Liver (tissue), 9 donors: ENCODE results near the gene WWOX. TPM values are rescaled to one million over a fixed set of nuclear protein-coding genes. Genes with fewer than 3 reads are reported as not detected.

ENCODE experiments used
- DNase-seq: peaks from one replicate; pipeline ENCODE4 v3.0.0-alpha.2; 2017; ENCODE audit warnings: low spot score
- H3K27ac ChIP-seq, 2 donors: one replicate each; pipeline ENCODE4 v1.7.0; 2013; ENCODE audit warnings: inconsistent platforms in 2 of 2, low read length in 2 of 2, control low read depth in 1 of 2, low read depth in 1 of 2, mild to moderate bottlenecking in 1 of 2
- H3K27me3 ChIP-seq, 4 donors: one replicate each; pipeline versions ENCODE4 v1.6.1 to v1.7.0; 2013; ENCODE audit warnings: low read length in 3 of 4, inconsistent platforms in 1 of 4, mild to moderate bottlenecking in 1 of 4, moderate library complexity in 1 of 4; ENCODE audit not compliant: control insufficient read depth in 4 of 4, insufficient read depth in 4 of 4
- H3K36me3 ChIP-seq, 4 donors: one replicate each; pipeline versions ENCODE4 v1.6.1 to v1.7.0; 2013; ENCODE audit warnings: low read length in 3 of 4, mild to moderate bottlenecking in 3 of 4, low read depth in 1 of 4, moderate library complexity in 1 of 4; ENCODE audit not compliant: control insufficient read depth in 4 of 4, insufficient read depth in 3 of 4
- H3K4me1 ChIP-seq, 4 donors: one replicate each; pipeline versions ENCODE4 v1.6.1 to v1.7.0; 2013; ENCODE audit warnings: low read length in 3 of 4, mild to moderate bottlenecking in 3 of 4, moderate library complexity in 1 of 4; ENCODE audit not compliant: control insufficient read depth in 4 of 4, insufficient read depth in 4 of 4
- H3K4me3 ChIP-seq, 3 donors: one replicate each; pipeline versions ENCODE4 v1.6.1 to v1.7.0; 2013; ENCODE audit warnings: low read length in 3 of 3, control low read depth in 1 of 3, low read depth in 1 of 3, mild to moderate bottlenecking in 1 of 3
- H3K9ac ChIP-seq, 2 donors: one replicate each; pipeline ENCODE4 v1.7.0; 2013; ENCODE audit warnings: low read length in 2 of 2, mild to moderate bottlenecking in 2 of 2, moderate library complexity in 2 of 2, control low read depth in 1 of 2, low read depth in 1 of 2
- H3K9me3 ChIP-seq, 4 donors: one replicate each; pipeline versions ENCODE4 v1.6.1 to v1.7.0; 2013; ENCODE audit warnings: low read length in 3 of 4; ENCODE audit not compliant: control insufficient read depth in 4 of 4
- EGR1 ChIP-seq, 2 donors: IDR thresholded peaks; 2 replicates each; pipeline ENCODE4 v1.6.1; 2016 to 2018; ENCODE audit warnings: antibody characterized with exemption in 2 of 2, low read depth in 2 of 2
- FOXA1 ChIP-seq: IDR thresholded peaks from 2 replicates; pipeline ENCODE4 v1.6.1; 2016; ENCODE audit warnings: antibody characterized with exemption
- FOXA2 ChIP-seq: IDR thresholded peaks from 2 replicates; pipeline ENCODE4 v1.6.1; 2016; ENCODE audit warnings: antibody characterized with exemption
- GABPA ChIP-seq, 2 donors: IDR thresholded peaks in 1 of 2; conservative IDR thresholded peaks in 1 of 2; 2 replicates each; pipeline ENCODE4 v1.6.1; 2016; ENCODE audit warnings: antibody characterized with exemption in 2 of 2, mild to moderate bottlenecking in 1 of 2, moderate library complexity in 1 of 2
- HNF4A ChIP-seq, 2 donors: conservative IDR thresholded peaks; 2 replicates each; pipeline ENCODE4 v1.6.1; 2016; ENCODE audit warnings: antibody characterized with exemption in 2 of 2, mild to moderate bottlenecking in 2 of 2
- HNF4G ChIP-seq: IDR thresholded peaks from 2 replicates; pipeline ENCODE4 v1.6.1; 2016; ENCODE audit warnings: antibody characterized with exemption
- JUND ChIP-seq, 2 donors: IDR thresholded peaks; 2 replicates each; pipeline ENCODE4 v1.6.1; 2016; ENCODE audit warnings: antibody characterized with exemption in 2 of 2
- NR2F2 ChIP-seq: IDR thresholded peaks from 2 replicates; pipeline ENCODE4 v1.6.1; 2016; ENCODE audit warnings: antibody characterized with exemption
- RAD21 ChIP-seq, 2 donors: IDR thresholded peaks; 2 replicates each; pipeline ENCODE4 v1.6.1; 2016; ENCODE audit warnings: antibody characterized with exemption in 2 of 2, mild to moderate bottlenecking in 2 of 2
- RXRA ChIP-seq, 2 donors: IDR thresholded peaks; 2 replicates each; pipeline ENCODE4 v1.6.1; 2017 to 2018; ENCODE audit warnings: antibody characterized with exemption in 2 of 2, mild to moderate bottlenecking in 1 of 2
- SP1 ChIP-seq: IDR thresholded peaks from 2 replicates; pipeline ENCODE4 v1.6.1; 2018; ENCODE audit warnings: antibody characterized with exemption, mild to moderate bottlenecking
- TAF1 ChIP-seq: conservative IDR thresholded peaks from 2 replicates; pipeline ENCODE4 v1.6.1; 2016; ENCODE audit warnings: antibody characterized with exemption, mild to moderate bottlenecking
- YY1 ChIP-seq: IDR thresholded peaks from 2 replicates; pipeline ENCODE4 v1.6.1; 2016; ENCODE audit warnings: antibody characterized with exemption, mild to moderate bottlenecking
- WGBS: extraction: QIAGEN DNeasy Blood & Tissue Kit; methylation state at CpG from one replicate; pipeline ENCODE4 v1.1.7; 2013; 5-methylcytosine and 5-hydroxymethylcytosine counted together
- polyA plus RNA-seq, 2 donors: library from polyadenylated mRNA; stranded (reverse) in 1 of 2; unstranded in 1 of 2; fragments of 200-250 nt in 1 of 2; fragments of >200 nt in 1 of 2; fragmentation: Nextera tagmentation in 1 of 2; extraction: Ambion mirVana in 1 of 2; gene quantifications; one replicate each; pipeline versions ENCODE4 v1.2.1 to v1.2.3, GENCODE V29; 2013 to 2015
- total RNA-seq, 2 donors: library from RNA; depleted of rRNA; stranded (reverse); fragments of >200 nt; gene quantifications; one replicate each; pipeline ENCODE4 v1.2.3, GENCODE V29; 2014
- TF ChIP-seq, protein P1 (sequence below): IDR thresholded peaks from 2 replicates; pipeline ENCODE4 v1.6.1; 2016; ENCODE audit warnings: antibody characterized with exemption
- TF ChIP-seq, protein P2 (sequence below): IDR thresholded peaks from 2 replicates; pipeline ENCODE4 v1.6.1; 2016; ENCODE audit warnings: antibody characterized with exemption
- TF ChIP-seq, protein P3 (sequence below): IDR thresholded peaks from 2 replicates; pipeline ENCODE4 v1.6.1; 2016; ENCODE audit warnings: antibody characterized with exemption, mild to moderate bottlenecking
- TF ChIP-seq, protein P4 (sequence below): fragments of 150-350 bp; IDR thresholded peaks from 2 replicates; pipeline ENCODE4 v1.5.1; 2017; ENCODE audit warnings: improper control_type of control experiment, low read depth, low read length; ENCODE audit not compliant: missing input control
- TF ChIP-seq, protein P5 (sequence below): IDR thresholded peaks from 2 replicates; pipeline ENCODE4 v1.6.1; 2016; ENCODE audit warnings: antibody characterized with exemption
- donor health status: healthy.
- donor health status: healthy.
- donor health status: healthy.
- donor health status: healthy.
- donor health status: healthy.

The WWOX gene
- total and polyA plus RNA-seq, 4 donors = 9.8 to 46.0 (median 15.3) TPM

DNA sequence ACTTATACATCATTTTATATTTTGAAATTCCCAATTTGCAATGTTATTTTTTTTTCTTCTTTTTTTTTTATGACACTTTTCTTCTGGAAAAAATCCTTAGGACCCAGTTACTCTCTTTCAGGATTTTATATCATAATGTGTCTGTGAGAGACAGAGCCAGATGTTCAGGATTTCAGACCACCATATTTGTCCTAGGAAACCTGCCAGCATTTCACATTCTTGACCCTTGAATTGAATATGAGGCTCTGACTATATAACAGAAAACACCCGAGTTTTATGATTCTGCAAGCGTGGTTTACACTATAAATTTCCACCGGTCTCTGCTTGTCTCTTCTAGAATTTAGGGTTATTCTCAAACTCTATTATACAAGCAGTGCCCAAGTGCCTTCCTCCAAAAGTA lies 621.0 kb downstream of the WWOX start:
- no peak for DNase-seq
- H3K9ac ChIP-seq = no peak overlapping the region
- no peaks in the 10 kb centered on the region for H3K36me3 ChIP-seq
- no peak for TF ChIP-seq HNF4G
- TF ChIP-seq, protein P1, sequence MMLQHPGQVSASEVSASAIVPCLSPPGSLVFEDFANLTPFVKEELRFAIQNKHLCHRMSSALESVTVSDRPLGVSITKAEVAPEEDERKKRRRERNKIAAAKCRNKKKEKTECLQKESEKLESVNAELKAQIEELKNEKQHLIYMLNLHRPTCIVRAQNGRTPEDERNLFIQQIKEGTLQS = no peak
- TF ChIP-seq HNF4A (conservative IDR thresholded peaks at IDR 0.05) = no peak
- TF ChIP-seq FOXA2 = no peak
- TF ChIP-seq YY1 = no peak
- TF ChIP-seq, protein P2, sequence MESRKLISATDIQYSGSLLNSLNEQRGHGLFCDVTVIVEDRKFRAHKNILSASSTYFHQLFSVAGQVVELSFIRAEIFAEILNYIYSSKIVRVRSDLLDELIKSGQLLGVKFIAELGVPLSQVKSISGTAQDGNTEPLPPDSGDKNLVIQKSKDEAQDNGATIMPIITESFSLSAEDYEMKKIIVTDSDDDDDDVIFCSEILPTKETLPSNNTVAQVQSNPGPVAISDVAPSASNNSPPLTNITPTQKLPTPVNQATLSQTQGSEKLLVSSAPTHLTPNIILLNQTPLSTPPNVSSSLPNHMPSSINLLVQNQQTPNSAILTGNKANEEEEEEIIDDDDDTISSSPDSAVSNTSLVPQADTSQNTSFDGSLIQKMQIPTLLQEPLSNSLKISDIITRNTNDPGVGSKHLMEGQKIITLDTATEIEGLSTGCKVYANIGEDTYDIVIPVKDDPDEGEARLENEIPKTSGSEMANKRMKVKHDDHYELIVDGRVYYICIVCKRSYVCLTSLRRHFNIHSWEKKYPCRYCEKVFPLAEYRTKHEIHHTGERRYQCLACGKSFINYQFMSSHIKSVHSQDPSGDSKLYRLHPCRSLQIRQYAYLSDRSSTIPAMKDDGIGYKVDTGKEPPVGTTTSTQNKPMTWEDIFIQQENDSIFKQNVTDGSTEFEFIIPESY = no peak
- TF ChIP-seq RXRA (IDR thresholded peaks at IDR 0.05) = no peak
- TF ChIP-seq GABPA (IDR thresholded peaks at IDR 0.05 in 1 of 2, conservative IDR thresholded peaks at IDR 0.05 in 1 of 2) = no peak
- TF ChIP-seq, protein P3, sequence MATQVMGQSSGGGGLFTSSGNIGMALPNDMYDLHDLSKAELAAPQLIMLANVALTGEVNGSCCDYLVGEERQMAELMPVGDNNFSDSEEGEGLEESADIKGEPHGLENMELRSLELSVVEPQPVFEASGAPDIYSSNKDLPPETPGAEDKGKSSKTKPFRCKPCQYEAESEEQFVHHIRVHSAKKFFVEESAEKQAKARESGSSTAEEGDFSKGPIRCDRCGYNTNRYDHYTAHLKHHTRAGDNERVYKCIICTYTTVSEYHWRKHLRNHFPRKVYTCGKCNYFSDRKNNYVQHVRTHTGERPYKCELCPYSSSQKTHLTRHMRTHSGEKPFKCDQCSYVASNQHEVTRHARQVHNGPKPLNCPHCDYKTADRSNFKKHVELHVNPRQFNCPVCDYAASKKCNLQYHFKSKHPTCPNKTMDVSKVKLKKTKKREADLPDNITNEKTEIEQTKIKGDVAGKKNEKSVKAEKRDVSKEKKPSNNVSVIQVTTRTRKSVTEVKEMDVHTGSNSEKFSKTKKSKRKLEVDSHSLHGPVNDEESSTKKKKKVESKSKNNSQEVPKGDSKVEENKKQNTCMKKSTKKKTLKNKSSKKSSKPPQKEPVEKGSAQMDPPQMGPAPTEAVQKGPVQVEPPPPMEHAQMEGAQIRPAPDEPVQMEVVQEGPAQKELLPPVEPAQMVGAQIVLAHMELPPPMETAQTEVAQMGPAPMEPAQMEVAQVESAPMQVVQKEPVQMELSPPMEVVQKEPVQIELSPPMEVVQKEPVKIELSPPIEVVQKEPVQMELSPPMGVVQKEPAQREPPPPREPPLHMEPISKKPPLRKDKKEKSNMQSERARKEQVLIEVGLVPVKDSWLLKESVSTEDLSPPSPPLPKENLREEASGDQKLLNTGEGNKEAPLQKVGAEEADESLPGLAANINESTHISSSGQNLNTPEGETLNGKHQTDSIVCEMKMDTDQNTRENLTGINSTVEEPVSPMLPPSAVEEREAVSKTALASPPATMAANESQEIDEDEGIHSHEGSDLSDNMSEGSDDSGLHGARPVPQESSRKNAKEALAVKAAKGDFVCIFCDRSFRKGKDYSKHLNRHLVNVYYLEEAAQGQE = no peak
- no peak for TF ChIP-seq FOXA1
- H3K9me3 ChIP-seq = no peaks in the 10 kb centered on the region
- no peaks in the 10 kb centered on the region for H3K27me3 ChIP-seq
- no peak overlapping the region for H3K4me3 ChIP-seq
- WGBS = 77% methylated on average over 3 of the region's 3 CpGs
- no peak overlapping the region for H3K27ac ChIP-seq
- H3K4me1 ChIP-seq = no peaks in the 10 kb centered on the region

DNA sequence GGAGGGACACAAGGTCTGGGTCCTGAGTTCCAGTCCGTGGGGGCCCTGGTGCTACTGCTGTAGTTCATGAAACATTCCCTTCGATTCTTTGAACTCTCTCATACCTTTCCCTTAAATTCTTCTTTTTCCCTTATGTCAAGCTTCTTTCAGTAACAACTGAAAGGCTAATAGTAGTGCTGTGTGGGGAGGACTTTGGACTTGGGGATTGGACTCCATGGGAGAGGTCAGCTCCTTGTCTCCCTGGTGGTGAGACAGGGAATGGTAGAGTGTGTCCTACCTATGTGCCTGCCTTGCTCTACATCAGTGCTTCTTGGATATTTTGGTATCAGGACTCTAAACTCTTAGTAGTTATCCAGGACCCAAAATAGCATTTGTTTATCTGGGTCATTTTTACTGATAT lies 628.1 kb downstream of the WWOX start:
- H3K27me3 ChIP-seq = no peaks in the 10 kb centered on the region
- no peaks in the 10 kb centered on the region for H3K36me3 ChIP-seq
- H3K27ac ChIP-seq = no peak overlapping the region
- H3K9me3 ChIP-seq = no peaks in the 10 kb centered on the region
- no peak overlapping the region for H3K9ac ChIP-seq
- H3K4me1 ChIP-seq = peaks cover 2 to 8% (median 4%) of the 10 kb centered on the region in 4 donors
- no peak overlapping the region for H3K4me3 ChIP-seq
- 90% methylated on average over 2 of the region's 2 CpGs for WGBS
- no peak for DNase-seq
- TF ChIP-seq, protein P4, sequence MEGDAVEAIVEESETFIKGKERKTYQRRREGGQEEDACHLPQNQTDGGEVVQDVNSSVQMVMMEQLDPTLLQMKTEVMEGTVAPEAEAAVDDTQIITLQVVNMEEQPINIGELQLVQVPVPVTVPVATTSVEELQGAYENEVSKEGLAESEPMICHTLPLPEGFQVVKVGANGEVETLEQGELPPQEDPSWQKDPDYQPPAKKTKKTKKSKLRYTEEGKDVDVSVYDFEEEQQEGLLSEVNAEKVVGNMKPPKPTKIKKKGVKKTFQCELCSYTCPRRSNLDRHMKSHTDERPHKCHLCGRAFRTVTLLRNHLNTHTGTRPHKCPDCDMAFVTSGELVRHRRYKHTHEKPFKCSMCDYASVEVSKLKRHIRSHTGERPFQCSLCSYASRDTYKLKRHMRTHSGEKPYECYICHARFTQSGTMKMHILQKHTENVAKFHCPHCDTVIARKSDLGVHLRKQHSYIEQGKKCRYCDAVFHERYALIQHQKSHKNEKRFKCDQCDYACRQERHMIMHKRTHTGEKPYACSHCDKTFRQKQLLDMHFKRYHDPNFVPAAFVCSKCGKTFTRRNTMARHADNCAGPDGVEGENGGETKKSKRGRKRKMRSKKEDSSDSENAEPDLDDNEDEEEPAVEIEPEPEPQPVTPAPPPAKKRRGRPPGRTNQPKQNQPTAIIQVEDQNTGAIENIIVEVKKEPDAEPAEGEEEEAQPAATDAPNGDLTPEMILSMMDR = peak; percentile 20
- TF ChIP-seq FOXA1 (no peak), GABPA (IDR thresholded peaks at IDR 0.05 in 1 of 2, conservative IDR thresholded peaks at IDR 0.05 in 1 of 2) (no peak), YY1 (no peak), RXRA (IDR thresholded peaks at IDR 0.05) (peak in 1 of 2 donors; percentile 60), EGR1 (IDR thresholded peaks at IDR 0.05; ENCODE audit: low read depth in 2 of 2) (no peak), HNF4G (peak; percentile 88), HNF4A (conservative IDR thresholded peaks at IDR 0.05) (peak; percentile 68 to 97), FOXA2 (no peak), RAD21 (IDR thresholded peaks at IDR 0.05) (peak in 1 of 2 donors; percentile 59), NR2F2 (no peak), SP1 (peak; percentile 62), TAF1 (no peak), JUND (IDR thresholded peaks at IDR 0.05) (no peak)
- TF ChIP-seq, protein P1 = no peak
- TF ChIP-seq, protein P3 = no peak
- TF ChIP-seq, protein P2 = no peak
- TF ChIP-seq, protein P5, sequence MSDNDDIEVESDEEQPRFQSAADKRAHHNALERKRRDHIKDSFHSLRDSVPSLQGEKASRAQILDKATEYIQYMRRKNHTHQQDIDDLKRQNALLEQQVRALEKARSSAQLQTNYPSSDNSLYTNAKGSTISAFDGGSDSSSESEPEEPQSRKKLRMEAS = no peak
